NCI-H1092 (cell line): ENCODE data around the gene OVCA2.

Experiments
- DNase-seq: peaks from one replicate; lab custom pipeline; 2025; lab: John Stamatoyannopoulos, UW

OVCA2 gene

DNA sequence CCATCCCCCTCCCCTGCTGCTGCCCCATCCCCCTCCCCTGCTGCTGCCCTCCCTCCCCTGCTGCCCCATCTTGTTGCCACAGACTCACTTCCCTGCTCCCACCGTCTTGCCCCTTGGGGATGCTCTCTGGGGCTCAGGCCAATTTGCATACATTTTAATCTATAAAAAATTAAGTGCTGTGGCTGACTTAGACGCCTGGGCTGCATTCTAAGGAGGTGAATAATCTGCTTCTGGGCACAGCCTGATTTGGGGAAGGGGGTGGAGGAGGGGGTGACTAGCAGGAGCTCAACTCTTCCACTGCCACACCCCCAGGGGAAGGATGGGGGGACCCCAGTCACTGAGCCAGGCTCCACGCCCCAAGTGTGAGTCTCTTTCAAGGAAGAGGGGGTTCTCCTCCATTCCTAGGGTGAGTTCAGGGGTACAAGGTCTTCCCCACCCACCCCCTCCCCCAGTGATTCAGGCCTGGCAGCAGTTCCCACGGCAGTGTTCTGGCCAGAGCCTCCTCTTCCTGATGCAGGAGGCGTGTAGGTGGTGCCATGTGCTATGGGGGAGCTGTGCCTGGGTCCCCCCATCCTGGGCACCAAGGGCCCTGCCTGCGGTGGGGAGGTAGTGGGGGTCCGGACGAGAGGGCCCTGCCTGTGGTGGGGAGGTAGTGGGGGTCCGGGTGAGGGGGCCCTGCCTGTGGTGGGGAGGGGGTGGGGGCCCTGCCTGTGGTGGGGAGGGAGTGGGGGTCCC lies 6.8 kb upstream of the OVCA2 start:
- DNase-seq: no peak

- DNase-seq: no peak
Measured at GRCh38 chr17:2035541-2036488, 6.0 kb upstream of the OVCA2 start.

GRCh38 chr17:2037155-2037554 lies 4.7 kb upstream of the OVCA2 start:
- DNase-seq: no peak

GRCh38 chr17:2040219-2040827 lies 1.5 kb upstream of the OVCA2 start:
- DNase-seq: no peak

GRCh38 chr17:2040942-2041560 lies 771 bp upstream of the OVCA2 start:
- DNase-seq: no peak

DNA sequence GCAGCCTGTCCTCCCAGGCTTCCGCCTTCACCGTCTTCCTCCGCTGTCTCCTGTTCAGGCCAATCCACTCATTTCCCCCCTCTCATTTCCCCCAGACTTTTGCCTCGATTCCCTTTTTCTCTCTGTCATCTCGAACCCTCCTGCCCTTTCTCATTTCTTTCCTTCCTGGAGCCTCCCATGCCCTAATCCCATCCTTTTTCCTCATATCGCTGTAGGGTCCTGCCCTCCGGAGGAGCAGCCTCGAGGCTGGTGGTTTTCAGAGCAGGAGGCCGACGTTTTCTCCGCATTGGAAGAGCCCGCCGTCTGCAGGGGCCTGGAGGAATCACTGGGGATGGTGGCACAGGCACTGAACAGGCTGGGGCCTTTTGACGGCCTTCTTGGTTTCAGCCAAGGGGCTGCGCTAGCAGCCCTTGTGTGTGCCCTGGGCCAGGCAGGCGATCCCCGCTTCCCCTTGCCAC lies 597 bp downstream of the OVCA2 start:
- DNase-seq: no peak

GRCh38 chr17:2042933-2043332 lies 1.1 kb downstream of the OVCA2 start:
- no peak for DNase-seq

GRCh38 chr17:2043785-2044184 lies 2.0 kb downstream of the OVCA2 start:
- DNase-seq: no peak

GRCh38 chr17:2044263-2044894 lies 2.6 kb downstream of the OVCA2 start:
- no peak for DNase-seq

DNA sequence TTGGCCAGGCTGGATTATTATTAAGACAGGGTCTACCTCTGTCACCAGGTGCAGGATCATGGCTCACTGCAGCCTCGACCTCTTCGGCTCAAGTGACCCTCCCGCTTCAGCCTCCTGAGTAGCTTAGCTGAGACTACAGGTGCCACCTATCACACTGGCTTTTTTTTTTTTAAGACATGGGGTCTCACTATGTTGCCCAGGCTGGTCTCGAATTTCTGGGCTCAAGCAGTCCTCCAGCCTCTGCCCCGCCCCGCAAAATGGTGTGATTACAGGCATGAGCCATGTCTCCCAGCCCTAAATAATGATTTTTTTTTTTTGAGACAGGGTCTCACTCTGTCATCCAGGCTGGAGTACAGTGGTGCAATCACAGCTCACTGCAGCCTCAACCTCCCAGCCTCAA lies 5.8 kb downstream of the OVCA2 start:
- DNase-seq: no peak

- no peak for DNase-seq
Measured at GRCh38 chr17:2048805-2049204, 7.0 kb downstream of the OVCA2 start.

DNA sequence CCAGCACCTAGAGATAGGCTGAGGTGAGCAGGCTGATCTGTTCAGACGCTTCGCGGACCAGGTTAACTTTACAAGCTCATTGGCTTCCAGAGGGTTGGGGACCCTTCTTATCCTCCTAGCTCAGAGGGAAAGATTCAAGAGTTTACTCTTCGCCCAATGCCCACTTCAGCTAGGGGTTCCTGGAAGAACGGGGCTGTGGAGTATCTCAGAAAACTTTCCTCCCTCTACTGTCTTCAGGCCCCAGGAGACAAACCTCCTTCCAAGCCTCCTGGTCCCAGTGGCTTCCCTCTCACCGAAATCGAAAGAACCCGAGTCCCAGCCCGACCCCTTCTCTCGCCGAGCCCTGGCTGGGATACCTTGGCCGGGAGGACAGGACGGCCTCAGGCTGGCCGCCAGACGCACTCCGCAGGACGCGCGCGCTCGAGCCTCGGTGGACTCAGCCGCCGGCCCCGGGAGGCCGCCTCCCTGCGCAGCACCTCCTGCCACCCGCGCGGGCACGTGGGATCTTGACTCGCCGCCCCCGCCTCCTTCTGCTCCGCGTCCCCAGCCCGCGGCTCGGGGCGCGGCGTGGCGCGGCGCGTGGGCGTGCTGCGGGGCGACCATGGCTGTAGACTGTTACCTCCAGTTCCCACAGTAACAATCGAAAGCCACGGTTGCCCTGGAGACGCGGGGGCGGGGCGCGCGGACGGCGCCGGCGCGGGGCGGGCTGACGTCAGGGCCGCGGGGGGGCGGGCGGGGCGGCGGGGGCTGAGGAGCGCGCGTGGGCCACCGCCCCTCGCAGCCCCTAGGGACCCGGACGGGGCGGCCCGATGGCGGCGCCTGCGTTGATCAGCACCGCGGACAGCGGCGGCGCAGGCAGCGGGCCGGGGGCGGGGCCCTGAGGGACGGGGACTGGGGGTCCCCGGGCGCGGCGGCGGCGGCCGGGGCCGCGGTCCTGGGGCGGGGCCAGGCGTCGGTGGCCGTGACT lies 7.8 kb downstream of the OVCA2 start:
- peak; percentile 49 for DNase-seq

GRCh38 chr17:2050300-2051060 lies 8.7 kb downstream of the OVCA2 start:
- DNase-seq: no peak

- DNase-seq: no peak
Measured at GRCh38 chr17:2051061-2051932, 9.5 kb downstream of the OVCA2 start.

DNA sequence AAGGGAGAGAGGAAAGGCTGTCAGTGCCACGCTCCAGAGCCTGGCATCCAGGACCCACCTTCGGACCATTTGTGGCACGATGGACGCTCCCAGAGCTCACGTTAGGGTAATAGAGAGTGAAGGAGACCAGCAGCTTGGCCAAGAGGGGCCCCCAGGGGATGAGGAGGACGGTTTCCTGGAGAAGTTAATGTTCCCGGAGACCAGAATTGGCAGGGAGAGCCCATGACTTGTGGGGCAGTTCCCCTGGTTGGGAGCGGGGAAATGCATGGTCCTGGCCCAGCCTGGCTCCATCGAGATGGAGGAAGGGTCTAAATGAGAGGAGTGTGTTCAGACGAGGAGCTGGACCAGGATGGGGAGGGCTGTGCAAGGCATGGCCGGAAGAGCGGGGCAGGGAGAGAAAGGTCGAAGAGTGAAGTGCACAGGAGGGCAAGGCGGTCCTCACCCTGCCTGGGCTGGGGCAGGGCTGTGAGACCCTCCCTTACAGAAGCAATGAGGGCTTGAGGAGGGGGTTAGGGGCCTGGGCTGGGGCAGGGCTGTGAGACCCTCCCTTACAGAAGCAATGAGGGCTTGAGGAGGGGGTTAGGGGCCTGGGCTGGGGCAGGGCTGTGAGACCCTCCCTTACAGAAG lies 10.2 kb downstream of the OVCA2 start:
- DNase-seq: no peak

DNA sequence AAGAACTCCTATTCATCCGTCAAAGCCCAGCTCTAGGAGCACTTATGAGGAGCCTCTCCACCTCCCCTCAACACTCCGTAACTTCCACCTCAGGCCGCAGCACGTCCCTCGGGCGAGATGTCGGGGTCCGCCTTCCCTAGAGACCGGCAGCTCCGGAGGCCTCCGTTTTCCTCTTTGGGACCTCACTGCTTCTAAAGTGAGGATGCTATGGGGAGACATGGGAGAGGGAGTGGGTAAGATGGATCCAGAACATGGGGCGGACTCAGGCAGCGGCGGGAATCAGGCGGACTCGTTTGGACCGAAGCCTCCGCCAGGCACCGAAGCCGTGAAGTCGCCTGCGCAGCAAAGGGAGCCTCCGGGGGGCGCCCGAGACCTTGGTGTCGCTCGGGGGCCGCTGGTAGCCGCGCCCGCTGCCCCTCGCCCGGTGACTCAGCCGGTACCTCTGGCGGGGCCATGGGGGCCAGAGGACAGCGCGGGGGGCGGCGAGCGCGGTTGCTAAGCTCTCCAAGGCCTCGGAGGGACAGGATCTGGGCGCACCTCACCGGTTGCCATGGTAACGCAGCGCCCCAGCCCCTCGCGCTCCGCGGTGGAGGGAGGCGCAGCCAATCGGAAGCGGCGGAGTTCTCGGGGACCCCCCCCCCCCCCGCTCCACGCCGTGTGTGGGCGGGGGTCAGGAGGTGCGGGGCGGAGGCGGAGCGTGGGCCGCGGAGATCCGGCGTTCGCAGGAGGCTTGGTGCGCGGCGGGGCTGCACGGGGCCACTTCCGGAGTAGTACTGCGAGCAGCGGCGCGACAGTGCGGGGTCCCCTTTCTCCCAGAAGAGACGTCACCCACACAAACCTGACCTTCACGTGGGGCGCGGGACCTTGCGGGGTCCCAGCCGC lies 11.8 kb downstream of the OVCA2 start:
- DNase-seq: no peak

DNA sequence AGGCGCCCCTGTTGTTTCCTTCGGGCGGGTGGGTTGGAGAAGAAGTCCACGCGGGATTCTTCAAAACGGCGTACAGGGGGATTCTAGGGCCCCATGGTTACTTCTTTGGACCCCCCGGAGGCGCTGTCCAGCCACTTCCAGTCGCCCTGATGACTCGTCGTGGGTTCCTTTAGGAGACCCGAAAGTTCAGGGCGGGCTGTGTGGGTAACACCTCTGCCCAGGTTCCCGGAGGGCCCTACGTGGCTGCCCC lies 12.4 kb downstream of the OVCA2 start:
- DNase-seq: no peak
